ENCODE results near the gene LDHD.

LDHD gene

DNA sequence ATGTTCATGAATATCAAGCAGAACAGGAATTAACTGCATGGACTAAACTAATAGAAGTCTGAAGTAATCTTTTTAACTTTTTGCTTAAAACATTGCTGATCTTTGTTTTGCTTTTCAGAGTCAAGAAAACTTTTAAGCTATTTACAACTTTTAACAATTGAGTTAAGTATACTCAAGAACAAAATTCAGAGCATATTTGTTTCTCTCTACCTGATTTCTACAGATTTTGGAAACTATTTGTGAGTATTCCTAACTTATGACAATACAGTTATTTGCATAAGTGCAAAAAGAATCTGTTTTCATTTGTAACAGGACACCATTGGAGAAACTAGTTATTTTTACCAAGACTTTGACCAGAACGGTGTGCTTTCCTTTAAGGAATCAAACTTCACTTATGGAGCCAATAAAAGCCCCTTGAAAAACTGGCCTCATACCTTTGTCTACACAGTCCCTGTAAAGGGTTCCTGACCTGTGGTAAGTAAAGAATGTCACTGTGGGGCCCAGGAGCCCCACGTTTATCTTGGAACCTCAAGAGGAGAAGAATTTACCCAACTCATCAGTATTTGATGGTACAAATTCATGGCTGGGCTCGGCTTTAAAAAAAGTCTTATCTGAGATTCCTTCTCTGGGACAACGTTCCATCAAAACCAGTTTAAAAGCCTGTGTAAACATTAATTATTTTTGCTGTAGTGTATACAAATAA is 11.3 kb upstream of the LDHD start:
- TF ChIP-seq, protein P1, sequence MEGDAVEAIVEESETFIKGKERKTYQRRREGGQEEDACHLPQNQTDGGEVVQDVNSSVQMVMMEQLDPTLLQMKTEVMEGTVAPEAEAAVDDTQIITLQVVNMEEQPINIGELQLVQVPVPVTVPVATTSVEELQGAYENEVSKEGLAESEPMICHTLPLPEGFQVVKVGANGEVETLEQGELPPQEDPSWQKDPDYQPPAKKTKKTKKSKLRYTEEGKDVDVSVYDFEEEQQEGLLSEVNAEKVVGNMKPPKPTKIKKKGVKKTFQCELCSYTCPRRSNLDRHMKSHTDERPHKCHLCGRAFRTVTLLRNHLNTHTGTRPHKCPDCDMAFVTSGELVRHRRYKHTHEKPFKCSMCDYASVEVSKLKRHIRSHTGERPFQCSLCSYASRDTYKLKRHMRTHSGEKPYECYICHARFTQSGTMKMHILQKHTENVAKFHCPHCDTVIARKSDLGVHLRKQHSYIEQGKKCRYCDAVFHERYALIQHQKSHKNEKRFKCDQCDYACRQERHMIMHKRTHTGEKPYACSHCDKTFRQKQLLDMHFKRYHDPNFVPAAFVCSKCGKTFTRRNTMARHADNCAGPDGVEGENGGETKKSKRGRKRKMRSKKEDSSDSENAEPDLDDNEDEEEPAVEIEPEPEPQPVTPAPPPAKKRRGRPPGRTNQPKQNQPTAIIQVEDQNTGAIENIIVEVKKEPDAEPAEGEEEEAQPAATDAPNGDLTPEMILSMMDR (conservative IDR thresholded peaks at IDR 0.05; ENCODE audit: low read length) = no peak
- DNase-seq (ENCODE audit: low read depth) = no peak
- no peak overlapping the region for H3K4me3 ChIP-seq (ENCODE audit: low read length)

- TF ChIP-seq, protein P1 (conservative IDR thresholded peaks at IDR 0.05; ENCODE audit: low read length) = no peak
- H3K4me3 ChIP-seq (ENCODE audit: low read length) = no peak overlapping the region
- no peak for DNase-seq (ENCODE audit: low read depth)
Measured at GRCh38 chr16:75122609-75123008, 6.0 kb upstream of the LDHD start.

GRCh38 chr16:75121949-75122568 is 5.5 kb upstream of the LDHD start:
- DNase-seq (ENCODE audit: low read depth) = no peak
- no peak overlapping the region for H3K4me3 ChIP-seq (ENCODE audit: low read length)
- TF ChIP-seq, protein P1 (conservative IDR thresholded peaks at IDR 0.05; ENCODE audit: low read length) = no peak

- TF ChIP-seq, protein P1 (conservative IDR thresholded peaks at IDR 0.05; ENCODE audit: low read length) = no peak
- no peak for DNase-seq (ENCODE audit: low read depth)
- no peak overlapping the region for H3K4me3 ChIP-seq (ENCODE audit: low read length)
Measured at GRCh38 chr16:75120253-75120652, 3.7 kb upstream of the LDHD start.

GRCh38 chr16:75118943-75119539 is 2.5 kb upstream of the LDHD start:
- DNase-seq (ENCODE audit: low read depth) = no peak
- H3K4me3 ChIP-seq (ENCODE audit: low read length) = no peak overlapping the region
- TF ChIP-seq, protein P1 (conservative IDR thresholded peaks at IDR 0.05; ENCODE audit: low read length) = no peak

DNA sequence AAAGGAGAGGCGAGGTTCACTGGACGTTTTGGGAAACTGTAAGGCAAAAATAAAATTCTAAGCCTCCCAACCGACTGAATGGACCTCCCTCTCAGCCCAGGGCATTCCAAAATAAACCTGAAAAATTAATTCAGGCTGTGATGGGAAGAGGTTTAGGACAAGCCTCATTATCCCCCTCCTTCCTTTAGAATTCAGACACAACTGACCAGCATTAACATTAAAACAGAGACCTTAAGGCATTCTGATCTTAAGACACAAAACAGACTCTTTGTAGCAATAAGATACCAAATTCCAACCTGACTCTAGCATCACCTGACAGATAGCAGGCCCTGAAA is 298 bp upstream of the LDHD start:
- no peak for DNase-seq (ENCODE audit: low read depth)
- no peak overlapping the region for H3K4me3 ChIP-seq (ENCODE audit: low read length)

More for the DNA sequence above, 298 bp upstream of the LDHD start:
- TF ChIP-seq, protein P1 (conservative IDR thresholded peaks at IDR 0.05; ENCODE audit: low read length) = no peak
